ENCODE results near the gene PGBD5. TPM values are rescaled to one million over a fixed set of nuclear protein-coding genes. Genes with fewer than 3 reads are reported as not detected.

Gene PGBD5
- total and polyA plus RNA-seq, 2 of the 13 experiments (the other 11 are each of a cell fraction or from before 2014, with no cell fraction given), result 0.04 to 0.13 TPM

- FAIRE-seq (no peak), DNase-seq (ENCODE audit: low spot score) (no peak), ATAC-seq (no peak)
- no TSS peak for BruUV-seq (replicated peaks)
- intact Hi-C loops (cut with micrococcal nuclease; ENCODE audit: unreplicated experiment) (no loop called here), in situ Hi-C loops (cut with HindIII; ENCODE audit: extremely low pct_ligation_motif_present, low pct_unique_long_range_greater_than_20kb) (no loop called here)
- H3K79me2 ChIP-seq (ENCODE audit: insufficient read depth, low read length), result no peaks in the 10 kb centered on the region
- no peak overlapping the region for H3K9ac ChIP-seq (ENCODE audit: insufficient read depth, low read depth, low read length)
- H3K9me3 ChIP-seq (ENCODE audit: low read length), result no peaks in the 10 kb centered on the region
- H4K20me1 ChIP-seq (ENCODE audit: insufficient read depth, low read length), result no peaks in the 10 kb centered on the region
- H3K4me3 ChIP-seq (replicated peaks in 1 of 3; ENCODE audit: insufficient read depth in 1 of 3, low read depth in 2 of 3, low read length in 3 of 3), result no peak overlapping the region
- no peaks in the 10 kb centered on the region for H3K36me3 ChIP-seq (replicated peaks in 1 of 2; ENCODE audit: control insufficient read depth in 1 of 2, insufficient read depth in 2 of 2, low read length in 2 of 2)
- no peak overlapping the region for H3K27ac ChIP-seq (ENCODE audit: extremely low read length, insufficient read depth, low read length)
- peaks cover 0 to 11% of the 10 kb centered on the region in 2 experiments; a peak in 2 of 5 replicates for H3K27me3 ChIP-seq (ENCODE audit: control insufficient read depth in 1 of 2, insufficient read depth in 2 of 2, low read length in 2 of 2)
- ChIA-PET CTCF (ENCODE audit: low intra/inter-chr PET ratio, low total read pairs) (no interaction called here), POLR2A (no interaction called here)
- H3K4me1 ChIP-seq (ENCODE audit: insufficient read depth, low read length), result no peaks in the 10 kb centered on the region
- no peak overlapping the region for H2AFZ ChIP-seq (ENCODE audit: low read length)
- no peak overlapping the region for H3K4me2 ChIP-seq (ENCODE audit: low read depth, low read length)
- WGBS (ENCODE audit: low lambda C conversion rate), result 45% methylated on average over 6 of the region's 6 CpGs
- TF ChIP-seq FOXA3 (CRISPR knock-in tag; IDR thresholded peaks at IDR 0.05), result no peak
- no peak for TF ChIP-seq ZNF33A (CRISPR knock-in tag; IDR thresholded peaks at IDR 0.05; ENCODE audit: borderline replicate concordance)
- TF ChIP-seq ARID3A (IDR thresholded peaks at IDR 0.05; ENCODE audit: low read depth, low read length), result no peak
- TF ChIP-seq ZBTB40 (IDR thresholded peaks at IDR 0.05), result no peak
- TF ChIP-seq ZBTB40 (CRISPR knock-in tag; IDR thresholded peaks at IDR 0.05), result no peak
- TF ChIP-seq ZNF33B (CRISPR knock-in tag; IDR thresholded peaks at IDR 0.05), result no peak
- no peak for TF ChIP-seq TOE1 (CRISPR knock-in tag; IDR thresholded peaks at IDR 0.05)
- no peak for TF ChIP-seq ZBTB26 (CRISPR knock-in tag; IDR thresholded peaks at IDR 0.05; ENCODE audit: borderline replicate concordance)
- no peak for TF ChIP-seq NFKB2 (CRISPR knock-in tag; IDR thresholded peaks at IDR 0.05; ENCODE audit: borderline replicate concordance)
- no peak for TF ChIP-seq KAT7 (CRISPR knock-in tag; IDR thresholded peaks at IDR 0.05; ENCODE audit: borderline replicate concordance)
- no peak for TF ChIP-seq KMT2B (CRISPR knock-in tag; IDR thresholded peaks at IDR 0.05)
- no peak for TF ChIP-seq ZSCAN25 (CRISPR knock-in tag; IDR thresholded peaks at IDR 0.05)
- TF ChIP-seq ARNTL (CRISPR knock-in tag; IDR thresholded peaks at IDR 0.05), result no peak
These were observed 13.1 kb downstream of the PGBD5 start for GRCh38 chr1:230413061-230413460.
